Loucy (cell line): ENCODE measurements around the gene CCDC148.
"Not testable (repeated sequence)": the region's sequence is repeated elsewhere in the genome, so short reads cannot be mapped to it uniquely, and the experiment has no call there.

ENCODE experiments used
- H2AFZ ChIP-seq: fragments of 200-600 bp; sonication (generic); 2 replicates; pipeline ENCODE4 v1.6.0; 2016; ENCODE audit warnings: antibody characterized with exemption, mild to moderate bottlenecking, low read length, moderate library complexity
- H3F3A ChIP-seq: fragments of 200-600 bp; 2 replicates; pipeline ENCODE4 v1.6.0; 2016; ENCODE audit warnings: antibody characterized with exemption, low read depth, mild to moderate bottlenecking
- H3K27me3 ChIP-seq: fragments of 200-600 bp; sonication (generic); 2 replicates; pipeline ENCODE4 v1.6.1; 2014; ENCODE audit warnings: low read length, mild to moderate bottlenecking; ENCODE audit not compliant: insufficient read depth, poor library complexity, severe bottlenecking
- H3K36me3 ChIP-seq: fragments of 200-600 bp; sonication (generic); 2 replicates; pipeline ENCODE4 v1.6.1; 2016; ENCODE audit warnings: low read length; ENCODE audit not compliant: insufficient read depth
- H3K4me1 ChIP-seq: fragments of 200-600 bp; sonication (generic); 2 replicates; pipeline ENCODE4 v1.5.1; 2014; ENCODE audit warnings: low read length, mild to moderate bottlenecking; ENCODE audit not compliant: insufficient read depth, poor library complexity, severe bottlenecking
- H3K4me2 ChIP-seq: fragments of 200-600 bp; sonication (generic); 2 replicates; pipeline ENCODE4 v1.6.0; 2014; ENCODE audit warnings: antibody characterized with exemption, low read length, low read depth, mild to moderate bottlenecking; ENCODE audit not compliant: poor library complexity, severe bottlenecking
- H3K4me3 ChIP-seq: fragments of 200-600 bp; sonication (generic); 2 replicates; pipeline ENCODE4 v1.5.1; 2014; ENCODE audit warnings: low read length, mild to moderate bottlenecking, mixed read lengths; ENCODE audit not compliant: poor library complexity, severe bottlenecking
- H3K79me2 ChIP-seq: fragments of 200-600 bp; sonication (generic); 2 replicates; pipeline ENCODE4 v1.6.1; 2014; ENCODE audit warnings: low read length; ENCODE audit not compliant: insufficient read depth
- H3K9ac ChIP-seq: fragments of 200-600 bp; sonication (generic); 2 replicates; pipeline ENCODE4 v1.6.0; 2014; ENCODE audit warnings: mild to moderate bottlenecking, low read depth, low read length, moderate library complexity; ENCODE audit not compliant: poor library complexity, severe bottlenecking
- H3K9me2 ChIP-seq: fragments of 200-600 bp; sonication (generic); replicated peaks from 2 replicates; pipeline ENCODE4 v1.6.1; 2016; ENCODE audit warnings: low read depth, low read length, mixed read lengths
- H3K9me3 ChIP-seq: fragments of 200-600 bp; sonication (generic); 2 replicates; pipeline ENCODE4 v1.6.1; 2014; ENCODE audit warnings: mild to moderate bottlenecking, antibody characterized with exemption, low read length, low read depth; ENCODE audit not compliant: insufficient read depth
- H4K20me1 ChIP-seq: fragments of 200-600 bp; sonication (generic); 2 replicates; pipeline ENCODE4 v1.6.0; 2014; ENCODE audit warnings: antibody characterized with exemption, low read length, mild to moderate bottlenecking; ENCODE audit not compliant: insufficient read depth, poor library complexity, severe bottlenecking
- CTCF ChIP-seq: fragments of 200-600 bp; sonication (generic); conservative IDR thresholded peaks from 2 replicates; pipeline ENCODE4 v1.5.1; 2014; ENCODE audit warnings: mild to moderate bottlenecking, antibody characterized with exemption, low read length
- EZH2phosphoT487 ChIP-seq: fragments of 200-600 bp; IDR thresholded peaks from 2 replicates; pipeline ENCODE4 v1.6.1; 2018; ENCODE audit warnings: antibody characterized with exemption, mild to moderate bottlenecking, moderate library complexity, borderline replicate concordance

CCDC148 gene

GRCh38 chr2:158346032-158346431 lies 110.5 kb downstream of the CCDC148 start:
- Histone ChIP-seq H3K27me3 (no peaks in the 10 kb centered on the region), H3K9me2 (no peaks in the 10 kb centered on the region), H3F3A (no peaks in the 10 kb centered on the region), H2AFZ (no peak overlapping the region), H3K9ac (no peak overlapping the region), H3K4me3 (no peak overlapping the region), H3K79me2 (no peaks in the 10 kb centered on the region), H3K9me3 (no peaks in the 10 kb centered on the region), H4K20me1 (no peaks in the 10 kb centered on the region), H3K36me3 (no peaks in the 10 kb centered on the region), H3K4me2 (no peak overlapping the region), H3K4me1 (no peaks in the 10 kb centered on the region)
- no peak for TF ChIP-seq EZH2phosphoT487
- no peak for TF ChIP-seq CTCF

GRCh38 chr2:158339513-158339912 lies 117.0 kb downstream of the CCDC148 start:
- Histone ChIP-seq H3K4me2 (no peak overlapping the region), H3K27me3 (no peaks in the 10 kb centered on the region), H3K4me1 (no peaks in the 10 kb centered on the region), H3K79me2 (no peaks in the 10 kb centered on the region), H3K9ac (no peak overlapping the region), H2AFZ (no peak overlapping the region), H4K20me1 (no peaks in the 10 kb centered on the region), H3K36me3 (no peaks in the 10 kb centered on the region), H3F3A (no peaks in the 10 kb centered on the region), H3K9me2 (no peaks in the 10 kb centered on the region), H3K9me3 (no peaks in the 10 kb centered on the region), H3K4me3 (no peak overlapping the region)
- no peak for TF ChIP-seq CTCF
- no peak for TF ChIP-seq EZH2phosphoT487

GRCh38 chr2:158337018-158337417 lies 119.5 kb downstream of the CCDC148 start:
- Histone ChIP-seq H3K79me2 (no peaks in the 10 kb centered on the region), H3K9me2 (no peaks in the 10 kb centered on the region), H3K9me3 (no peaks in the 10 kb centered on the region), H3F3A (no peaks in the 10 kb centered on the region), H3K4me1 (no peaks in the 10 kb centered on the region), H2AFZ (no peak overlapping the region), H3K27me3 (no peaks in the 10 kb centered on the region), H4K20me1 (no peaks in the 10 kb centered on the region), H3K4me2 (no peak overlapping the region), H3K9ac (no peak overlapping the region), H3K4me3 (no peak overlapping the region), H3K36me3 (no peaks in the 10 kb centered on the region)
- TF ChIP-seq EZH2phosphoT487 = no peak
- no peak for TF ChIP-seq CTCF

GRCh38 chr2:158331799-158332198 lies 124.8 kb downstream of the CCDC148 start:
- H3K4me3 ChIP-seq, H3K4me2 ChIP-seq, H3F3A ChIP-seq, H3K9me2 ChIP-seq, H3K27me3 ChIP-seq, H3K9ac ChIP-seq, H2AFZ ChIP-seq, H4K20me1 ChIP-seq, H3K9me3 ChIP-seq, H3K79me2 ChIP-seq, H3K36me3 ChIP-seq, H3K4me1 ChIP-seq: not testable (repeated sequence)
